Right atrium auricular region (tissue), 2 donors: ENCODE measurements around the gene TICRR. TPM values are rescaled to one million over a fixed set of nuclear protein-coding genes. Genes with fewer than 3 reads are reported as not detected.
"Not testable (repeated sequence)": the region's sequence is repeated elsewhere in the genome, so short reads cannot be mapped to it uniquely, and the experiment has no call there.

Experiments used
- DNase-seq: peaks from one replicate; pipeline ENCODE4 v3.0.0-alpha.2; 2019; ENCODE audit warnings: low spot score
- H3K27ac ChIP-seq, 2 donors: fragments of 200-600 bp; sonication (generic); 1 replicate in 1 of 2; 2 replicates in 1 of 2; pipeline ENCODE4 v1.5.1; 2016 to 2019
- H3K27me3 ChIP-seq, 2 donors: fragments of 200-600 bp; sonication (generic); one replicate each; pipeline versions ENCODE4 v1.5.1 to v1.6.0; 2017 to 2019
- H3K36me3 ChIP-seq: fragments of 200-600 bp; sonication (generic); one replicate; pipeline ENCODE4 v1.5.1; 2016
- H3K4me1 ChIP-seq, 2 donors: fragments of 200-600 bp; sonication (generic); one replicate each; pipeline versions ENCODE4 v1.5.1 to v1.6.0; 2017 to 2019
- H3K4me3 ChIP-seq, 2 donors: fragments of 200-600 bp; sonication (generic); 1 replicate in 1 of 2; 2 replicates in 1 of 2; pipeline ENCODE4 v1.5.1; 2017 to 2019; ENCODE audit warnings: mild to moderate bottlenecking in 1 of 2, moderate library complexity in 1 of 2
- H3K9me3 ChIP-seq, 2 donors: fragments of 200-600 bp; sonication (generic); one replicate each; pipeline ENCODE4 v1.5.1; 2019
- total RNA-seq, 2 donors: library from RNA; depleted of rRNA; stranded (reverse); fragments of >200 nt; gene quantifications; one replicate each; pipeline ENCODE4 v1.1.0, GENCODE V29; 2016
- TF ChIP-seq, protein P1 (sequence below), 2 donors: fragments of 200-600 bp; sonication (generic); IDR thresholded peaks; one replicate each; pipeline ENCODE4 v1.5.1; 2019; ENCODE audit warnings: antibody characterized with exemption in 2 of 2

TICRR gene
- total RNA-seq, 2 donors from 2014 or later: not detected

DNA sequence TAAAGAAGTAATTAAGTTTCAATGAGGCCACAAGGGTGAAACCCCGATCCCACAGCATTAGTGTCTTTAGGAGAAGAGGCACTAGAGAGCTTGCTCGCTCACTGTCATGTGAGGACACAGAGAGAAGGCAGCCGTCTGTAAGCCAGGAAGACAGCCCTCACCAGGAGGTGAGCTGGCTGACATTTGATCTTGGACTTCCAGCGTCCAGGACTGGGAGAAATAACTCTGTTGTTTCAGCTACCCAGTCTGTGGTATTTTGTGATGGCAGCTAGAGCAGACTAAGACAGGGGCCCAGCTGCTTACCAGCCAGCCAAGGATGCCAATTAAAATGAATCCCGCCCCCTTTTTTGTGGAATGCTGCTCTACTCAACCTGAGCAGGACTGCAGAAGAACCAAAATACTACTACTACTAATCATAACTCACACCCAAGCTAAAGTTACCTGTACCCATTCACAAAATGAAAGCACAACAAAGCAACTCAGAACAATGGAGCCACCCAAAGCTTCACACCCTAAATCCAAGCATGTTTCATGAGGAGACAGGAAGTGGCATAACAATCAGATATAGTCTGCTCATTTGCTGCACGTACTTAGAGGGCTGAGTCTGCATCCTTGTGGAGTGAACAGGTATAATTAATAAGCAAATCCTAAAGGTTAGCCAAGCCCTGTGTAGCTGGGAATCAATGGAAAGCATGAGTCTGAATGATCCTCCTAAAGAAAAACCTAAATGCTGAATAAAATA lies 43.3 kb upstream of the TICRR start:
- no peaks in the 10 kb centered on the region for H3K4me1 ChIP-seq
- DNase-seq: no peak
- TF ChIP-seq, protein P1, sequence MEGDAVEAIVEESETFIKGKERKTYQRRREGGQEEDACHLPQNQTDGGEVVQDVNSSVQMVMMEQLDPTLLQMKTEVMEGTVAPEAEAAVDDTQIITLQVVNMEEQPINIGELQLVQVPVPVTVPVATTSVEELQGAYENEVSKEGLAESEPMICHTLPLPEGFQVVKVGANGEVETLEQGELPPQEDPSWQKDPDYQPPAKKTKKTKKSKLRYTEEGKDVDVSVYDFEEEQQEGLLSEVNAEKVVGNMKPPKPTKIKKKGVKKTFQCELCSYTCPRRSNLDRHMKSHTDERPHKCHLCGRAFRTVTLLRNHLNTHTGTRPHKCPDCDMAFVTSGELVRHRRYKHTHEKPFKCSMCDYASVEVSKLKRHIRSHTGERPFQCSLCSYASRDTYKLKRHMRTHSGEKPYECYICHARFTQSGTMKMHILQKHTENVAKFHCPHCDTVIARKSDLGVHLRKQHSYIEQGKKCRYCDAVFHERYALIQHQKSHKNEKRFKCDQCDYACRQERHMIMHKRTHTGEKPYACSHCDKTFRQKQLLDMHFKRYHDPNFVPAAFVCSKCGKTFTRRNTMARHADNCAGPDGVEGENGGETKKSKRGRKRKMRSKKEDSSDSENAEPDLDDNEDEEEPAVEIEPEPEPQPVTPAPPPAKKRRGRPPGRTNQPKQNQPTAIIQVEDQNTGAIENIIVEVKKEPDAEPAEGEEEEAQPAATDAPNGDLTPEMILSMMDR (IDR thresholded peaks at IDR 0.05): no peak
- H3K4me3 ChIP-seq: no peak overlapping the region
- H3K9me3 ChIP-seq: no peaks in the 10 kb centered on the region
- no peaks in the 10 kb centered on the region for H3K27me3 ChIP-seq
- no peaks in the 10 kb centered on the region for H3K36me3 ChIP-seq
- H3K27ac ChIP-seq: no peak overlapping the region

DNA sequence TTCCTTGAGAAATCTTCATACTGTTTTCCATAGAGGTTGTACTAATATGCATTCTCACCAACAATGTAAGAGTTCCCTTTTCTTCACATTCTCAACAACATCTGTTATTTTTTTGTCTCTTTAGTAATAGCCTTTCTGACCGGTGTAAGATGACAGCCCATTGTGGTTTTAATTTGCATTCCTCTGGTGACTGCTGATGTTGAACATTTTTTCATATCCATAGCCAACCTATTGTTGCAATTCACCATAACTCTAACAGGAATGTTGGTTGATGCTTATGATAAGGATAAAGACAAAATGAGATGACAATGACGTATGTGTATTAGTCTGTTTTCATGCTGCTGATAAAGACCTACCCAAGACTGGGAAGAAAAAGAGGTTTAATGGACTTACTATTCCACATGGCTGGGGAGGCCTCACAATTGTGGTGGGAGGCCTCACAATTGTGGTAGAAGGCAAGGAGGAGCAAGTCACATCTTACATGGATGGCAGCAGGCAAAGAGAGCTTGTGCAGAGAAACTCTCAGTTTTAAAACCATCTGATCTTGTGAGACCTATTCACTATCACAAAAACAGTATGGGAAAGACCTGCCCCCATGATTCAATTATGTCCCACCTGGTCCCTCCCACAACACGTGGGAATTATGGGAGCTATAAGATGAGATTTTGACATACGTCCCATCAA lies 41.3 kb upstream of the TICRR start:
- Histone ChIP-seq H3K27me3 (no peaks in the 10 kb centered on the region), H3K9me3 (peaks cover 0 to 12% of the 10 kb centered on the region in 2 donors), H3K27ac (no peak overlapping the region), H3K4me1 (no peaks in the 10 kb centered on the region), H3K36me3 (no peaks in the 10 kb centered on the region), H3K4me3 (no peak overlapping the region)
- no peak for DNase-seq
- TF ChIP-seq, protein P1 (IDR thresholded peaks at IDR 0.05): no peak

DNA sequence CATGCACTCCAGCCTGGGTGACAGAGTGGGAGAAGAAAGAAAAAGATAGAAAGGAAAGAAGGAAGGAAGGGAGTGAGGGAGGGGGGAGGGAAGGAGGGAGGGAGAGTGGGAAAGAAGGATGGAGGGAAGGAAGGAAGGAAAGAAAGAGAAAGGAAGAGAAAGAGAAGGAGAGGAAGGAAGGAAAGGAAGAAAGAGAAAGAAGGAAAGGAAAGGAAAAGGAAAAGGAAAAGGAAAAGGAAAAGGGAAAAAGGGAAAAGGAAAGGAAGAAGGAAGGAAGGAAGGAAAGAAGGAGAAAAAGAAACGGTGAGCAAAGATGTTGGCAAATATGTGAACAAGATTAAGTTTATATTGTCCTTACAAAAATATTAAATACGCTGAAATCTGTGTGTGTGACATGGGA lies 36.2 kb upstream of the TICRR start:
- no peaks in the 10 kb centered on the region for H3K27me3 ChIP-seq
- no peak overlapping the region for H3K27ac ChIP-seq
- TF ChIP-seq, protein P1 (IDR thresholded peaks at IDR 0.05): no peak
- H3K36me3 ChIP-seq: no peaks in the 10 kb centered on the region
- peaks cover 0 to 12% of the 10 kb centered on the region in 2 donors for H3K9me3 ChIP-seq
- H3K4me1 ChIP-seq: no peaks in the 10 kb centered on the region
- no peak for DNase-seq
- H3K4me3 ChIP-seq: no peak overlapping the region

DNA sequence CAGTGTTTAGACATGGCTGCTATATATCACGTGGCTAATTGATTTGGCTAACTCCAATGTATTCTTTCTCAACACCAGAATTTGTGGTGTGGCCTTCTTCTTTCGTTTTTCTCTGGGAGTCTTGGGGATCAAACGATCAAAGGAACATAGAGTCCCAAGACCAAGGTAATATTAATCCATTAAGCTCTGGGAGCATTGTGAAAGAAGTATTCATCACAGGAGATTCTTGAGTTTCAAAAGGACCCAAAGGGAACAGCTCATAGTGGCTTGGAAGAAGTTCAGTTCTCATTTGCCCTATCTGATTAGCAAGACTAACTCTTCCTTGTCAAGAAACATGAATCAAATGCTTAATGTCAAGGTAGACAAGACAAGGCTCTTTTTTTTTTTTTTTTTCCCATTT lies 32.9 kb upstream of the TICRR start:
- TF ChIP-seq, protein P1 (IDR thresholded peaks at IDR 0.05): no peak
- no peak for DNase-seq
- H3K36me3 ChIP-seq: no peaks in the 10 kb centered on the region
- no peaks in the 10 kb centered on the region for H3K4me1 ChIP-seq
- H3K4me3 ChIP-seq: no peak overlapping the region
- peaks cover 0 to 10% of the 10 kb centered on the region in 2 donors for H3K9me3 ChIP-seq
- H3K27me3 ChIP-seq: no peaks in the 10 kb centered on the region
- H3K27ac ChIP-seq: no peak overlapping the region

DNA sequence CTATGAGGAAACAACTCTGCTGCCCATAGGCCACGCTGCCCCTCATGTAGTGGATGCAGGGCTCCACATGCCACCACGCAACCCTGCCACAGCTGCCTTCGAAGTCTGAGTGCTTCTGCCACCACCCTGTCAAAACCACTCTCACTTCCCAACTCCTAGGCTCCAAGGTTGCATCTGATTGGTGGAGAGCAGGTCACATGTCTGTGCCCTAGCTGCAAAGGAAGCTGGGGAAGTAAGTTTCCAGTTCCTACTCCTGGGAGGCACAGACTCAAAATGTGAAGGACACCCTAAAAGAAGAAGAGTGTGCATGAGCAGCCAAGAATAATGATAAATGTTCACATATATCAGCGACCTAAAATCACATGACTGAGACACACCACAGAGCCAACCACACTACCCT lies 31.9 kb upstream of the TICRR start:
- no peak overlapping the region for H3K27ac ChIP-seq
- DNase-seq: no peak
- no peaks in the 10 kb centered on the region for H3K36me3 ChIP-seq
- peaks cover 0 to 6% of the 10 kb centered on the region in 2 donors for H3K9me3 ChIP-seq
- no peaks in the 10 kb centered on the region for H3K4me1 ChIP-seq
- no peak overlapping the region for H3K4me3 ChIP-seq
- H3K27me3 ChIP-seq: no peaks in the 10 kb centered on the region
- TF ChIP-seq, protein P1 (IDR thresholded peaks at IDR 0.05): no peak

DNA sequence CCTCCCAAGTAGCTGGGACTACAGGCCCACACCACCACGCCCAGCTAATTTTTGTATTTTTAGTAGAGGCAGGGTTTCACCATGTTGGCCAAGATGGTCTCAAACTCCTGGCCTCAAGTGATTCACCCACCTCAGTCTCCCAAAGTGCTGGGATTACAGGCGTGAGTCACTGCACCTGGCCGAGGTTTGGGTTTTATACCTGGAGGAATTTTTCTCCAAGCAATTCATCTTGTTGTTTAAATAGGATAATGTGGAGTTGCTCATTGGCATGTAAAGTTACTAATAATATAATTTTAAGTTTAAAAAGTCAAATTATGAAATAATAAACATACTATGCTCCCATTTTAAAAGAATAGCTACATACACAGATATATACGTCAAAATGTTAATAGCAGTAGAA lies 26.1 kb upstream of the TICRR start:
- not testable (repeated sequence) for H3K9me3 ChIP-seq, DNase-seq, H3K4me3 ChIP-seq, H3K4me1 ChIP-seq, H3K27ac ChIP-seq, H3K27me3 ChIP-seq, H3K36me3 ChIP-seq
